GM19438 (cell line): ENCODE results near the gene TYMS.

Source experiments
- ATAC-seq: cut with Tn5 transposase; IDR thresholded peaks from one replicate; pipeline ENCODE4 v1.9.1; 2021; ENCODE audit warnings: low read depth; ENCODE audit not compliant: unreplicated experiment

The TYMS gene

DNA sequence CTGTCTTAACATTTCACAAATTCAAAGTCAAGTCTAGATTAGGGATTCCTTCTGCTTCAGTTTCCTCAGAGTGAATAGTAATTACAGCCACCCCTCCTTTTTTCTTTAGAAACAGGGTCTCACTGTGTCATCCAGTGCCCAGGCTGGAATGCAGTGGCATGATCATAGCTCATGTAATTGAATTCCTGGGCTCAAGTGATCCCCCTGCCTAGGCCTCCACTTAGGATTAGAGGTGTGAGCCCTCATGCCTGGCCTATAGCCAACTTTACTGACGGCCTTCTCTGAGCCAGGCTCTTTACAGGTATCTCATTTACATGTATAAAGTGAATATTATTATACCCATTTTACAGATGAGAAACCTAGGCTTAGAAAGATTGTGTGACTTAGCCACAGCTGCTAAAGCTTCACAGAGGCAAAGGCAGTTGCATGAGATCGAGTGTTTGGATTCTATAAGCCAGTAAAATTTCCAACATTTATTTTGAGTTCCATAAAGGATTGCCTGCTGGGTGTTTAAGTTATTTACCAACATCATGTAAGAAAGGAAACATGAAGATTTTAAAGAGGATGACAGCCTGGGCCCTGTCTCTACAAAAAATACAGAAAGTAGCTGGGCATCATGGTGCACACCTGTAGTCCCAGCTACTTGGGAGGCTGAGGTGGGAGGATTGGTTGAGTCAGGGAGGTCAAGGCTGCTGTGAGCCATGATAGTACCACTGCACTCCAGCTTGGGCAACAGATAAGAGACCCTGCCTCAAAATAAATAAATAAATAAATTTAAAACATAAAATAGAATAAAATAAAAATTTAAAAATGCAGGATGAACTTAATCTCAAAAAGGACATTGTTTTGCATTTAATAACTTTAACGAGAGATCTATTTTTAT, 53.2 kb downstream of the TYMS start:
- no peak for ATAC-seq

DNA sequence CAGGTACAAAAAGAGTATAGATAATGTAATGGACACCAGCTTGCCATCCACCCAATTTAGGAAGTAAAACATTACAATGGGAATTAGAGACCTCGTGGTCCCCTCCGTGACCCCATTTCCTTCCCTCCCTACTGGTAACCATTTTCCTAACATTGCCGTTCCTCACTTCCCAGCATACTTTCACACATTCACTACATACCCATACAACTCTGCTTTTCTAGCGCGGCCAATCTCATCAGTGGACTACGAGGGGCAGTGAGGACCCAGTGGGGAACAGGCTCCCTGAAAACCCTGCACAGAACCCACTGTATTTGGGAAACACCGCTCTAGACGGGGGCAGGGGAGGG, 53.8 kb downstream of the TYMS start:
- peak; percentile 8 for ATAC-seq

DNA sequence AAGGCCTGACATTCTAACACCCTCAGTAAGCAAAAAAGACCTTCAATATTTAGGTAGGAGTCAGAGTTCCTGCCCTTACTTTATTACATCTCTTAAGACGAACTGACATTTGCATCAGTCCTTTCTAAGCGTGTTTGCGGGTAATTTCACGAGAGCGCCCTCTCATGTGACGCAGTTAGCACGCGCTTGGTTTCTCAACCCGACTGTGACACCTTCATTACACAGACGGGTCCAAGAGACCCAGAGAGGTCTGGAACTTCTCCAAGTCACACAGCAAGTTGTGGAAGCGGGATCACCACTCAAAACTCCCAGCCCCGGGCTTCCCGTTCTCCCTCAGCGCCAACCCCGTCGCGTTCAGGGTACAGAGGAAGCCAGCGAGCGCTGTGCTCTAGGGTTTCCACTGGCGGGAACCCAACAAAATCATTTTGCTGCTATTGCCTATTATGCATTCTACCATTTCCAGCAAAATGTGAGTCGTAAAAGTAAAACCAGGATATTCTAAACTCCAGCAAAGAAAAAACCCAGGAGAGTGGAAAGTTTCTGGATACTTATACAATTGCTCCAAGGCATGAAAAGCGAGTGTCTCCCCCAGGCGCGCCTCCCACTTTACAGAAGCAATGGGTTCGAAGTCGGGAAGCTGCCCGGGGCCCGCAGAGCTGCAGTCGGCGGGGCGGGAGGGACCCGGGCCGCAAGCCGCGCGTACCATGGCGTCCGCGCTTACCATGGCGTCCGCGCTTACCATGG, 54.4 kb downstream of the TYMS start:
- peak; percentile 51 for ATAC-seq

DNA sequence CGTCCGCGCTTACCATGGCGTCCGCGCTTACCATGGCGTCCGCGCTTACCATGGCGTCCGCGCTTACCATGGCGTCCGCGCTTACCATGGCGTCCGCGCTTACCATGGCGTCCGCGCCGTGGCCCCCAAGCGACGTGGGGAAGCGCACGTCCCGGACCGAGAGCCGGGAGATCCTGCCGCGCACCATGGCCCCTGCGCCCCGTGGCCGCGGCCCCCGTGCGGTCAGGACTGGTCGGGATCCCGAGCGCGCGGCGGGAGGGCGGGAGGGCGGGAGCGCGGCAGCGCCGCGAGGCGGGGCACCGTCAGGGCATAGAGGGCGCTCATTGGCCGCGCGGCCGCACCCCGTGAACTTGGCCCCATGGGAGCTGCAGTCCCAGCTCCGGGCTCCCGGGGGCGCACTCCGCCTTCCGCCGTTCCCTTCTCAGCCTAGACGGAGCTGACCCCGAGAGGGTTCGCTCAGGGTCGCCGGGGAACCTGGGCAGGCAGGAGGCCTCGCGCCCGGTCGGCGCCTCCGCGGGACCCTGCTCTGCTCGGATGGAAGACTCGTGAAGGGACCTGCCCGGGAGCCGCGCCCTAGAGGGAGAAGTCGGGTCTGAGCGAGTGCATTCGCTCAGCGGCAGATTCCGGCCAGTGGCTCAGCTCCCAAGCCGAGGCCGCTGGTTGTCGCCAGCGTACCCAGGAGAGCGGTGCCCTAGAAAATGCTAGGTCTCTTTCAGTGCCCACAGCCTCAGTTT, 55.1 kb downstream of the TYMS start, which contains the start of gene ENOSF1:
Gene ENOSF1, minus strand, starts transcription at position 230 of the 734 bp plus-strand sequence. Its CDS starts 43 bp downstream, at position 187.
- ATAC-seq = peak; percentile 85

DNA sequence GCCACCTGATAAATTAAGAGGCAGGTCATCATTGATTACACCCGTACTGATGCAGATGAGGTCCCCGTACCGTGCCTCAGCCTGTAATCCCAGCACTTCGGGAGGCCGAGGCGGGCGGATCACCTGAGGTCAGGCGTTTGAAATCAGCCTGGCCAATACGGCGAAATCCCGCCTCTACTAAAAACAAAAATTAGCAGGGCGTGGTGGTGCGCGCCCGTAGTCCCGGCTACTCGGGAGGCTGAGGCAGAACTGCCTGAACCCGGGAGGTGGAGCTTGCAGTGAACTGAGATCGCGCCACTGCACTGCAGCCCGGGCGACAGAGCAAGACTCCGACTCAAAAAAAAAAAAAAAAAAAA, 55.7 kb downstream of the TYMS start:
- ATAC-seq = no peak

DNA sequence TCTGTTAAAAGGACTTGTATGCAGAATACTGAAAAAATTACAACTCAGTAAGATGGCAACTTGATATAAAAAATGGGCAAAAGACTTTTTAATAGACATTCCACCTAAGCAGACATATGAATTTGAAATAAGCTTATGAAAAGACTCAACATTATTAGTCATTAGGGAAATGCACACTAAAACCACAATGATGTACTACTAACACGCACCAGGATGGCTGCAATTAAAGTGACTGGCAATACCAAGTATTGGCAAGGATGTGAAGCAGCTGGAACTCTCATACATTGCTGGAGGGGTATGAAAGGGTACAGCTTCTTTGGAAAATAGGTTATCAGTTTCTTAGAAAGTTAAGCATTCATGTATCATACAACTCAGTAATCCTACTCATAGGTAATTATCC, 58.2 kb downstream of the TYMS start:
- no peak for ATAC-seq

DNA sequence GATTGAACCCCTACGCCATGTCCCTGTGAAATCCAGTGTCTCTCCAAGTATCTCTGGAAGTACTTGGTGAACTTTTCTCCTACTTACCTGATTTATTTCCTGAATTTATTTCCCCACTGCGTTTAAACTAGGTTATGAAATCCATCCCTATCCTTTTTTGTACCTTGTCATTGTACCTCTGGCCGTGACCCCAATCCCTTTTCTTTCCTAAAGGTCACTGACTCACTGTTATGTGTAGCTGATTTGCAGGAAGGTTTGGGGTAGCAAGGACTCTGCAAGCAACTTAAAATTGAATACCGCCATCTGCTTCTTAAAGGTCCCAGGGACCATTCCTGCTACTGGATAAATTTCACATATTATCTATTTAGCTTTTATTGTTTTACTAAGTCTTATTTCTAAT, 59.5 kb downstream of the TYMS start:
- no peak for ATAC-seq
